ENCODE data around the gene DMBT1.
"Not testable (repeated sequence)": the region's sequence is repeated elsewhere in the genome, so short reads cannot be mapped to it uniquely, and the experiment has no call there.

DMBT1 gene

DNA sequence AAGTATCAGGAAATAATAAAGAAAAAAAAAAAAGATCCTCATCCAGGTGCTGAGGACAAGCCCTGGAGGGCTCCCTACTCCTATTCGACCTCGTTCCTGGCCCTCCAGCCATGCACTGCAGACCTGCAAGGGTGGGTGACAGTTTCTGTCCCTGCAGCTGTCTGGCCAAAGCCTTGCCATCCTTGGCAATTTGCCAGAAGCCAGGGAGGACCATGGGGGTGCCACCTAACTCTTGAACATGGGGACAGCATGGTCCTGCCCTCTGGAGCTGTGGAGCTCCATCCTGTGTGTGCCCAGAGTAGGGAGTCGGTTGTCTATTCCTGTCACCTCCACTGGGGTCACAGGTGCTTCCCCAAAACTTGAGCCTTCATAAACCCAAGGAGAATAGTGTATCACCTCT is 27.8 kb downstream of the DMBT1 start:
- DNase-seq, result no peak

DNA sequence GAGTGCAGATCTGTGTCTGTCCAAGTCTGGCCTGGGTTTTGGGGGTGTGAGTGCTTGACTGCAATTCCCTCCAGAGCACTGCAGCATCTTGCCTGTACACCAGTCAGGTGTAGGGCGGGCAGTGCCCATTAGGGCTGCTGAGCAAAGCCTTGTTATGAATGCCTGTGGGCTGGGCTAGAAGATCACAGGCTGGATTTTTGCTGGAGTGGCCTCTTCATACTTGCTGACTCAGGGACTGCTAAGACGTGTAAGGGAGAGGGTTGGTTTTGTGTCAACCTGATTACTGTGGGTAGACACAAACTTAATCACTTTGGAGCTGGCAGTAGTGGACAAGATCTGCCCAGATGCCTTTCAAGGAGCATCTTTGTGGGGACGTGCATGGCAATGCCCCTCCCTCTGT is 29.6 kb downstream of the DMBT1 start:
- DNase-seq, result no peak

DNA sequence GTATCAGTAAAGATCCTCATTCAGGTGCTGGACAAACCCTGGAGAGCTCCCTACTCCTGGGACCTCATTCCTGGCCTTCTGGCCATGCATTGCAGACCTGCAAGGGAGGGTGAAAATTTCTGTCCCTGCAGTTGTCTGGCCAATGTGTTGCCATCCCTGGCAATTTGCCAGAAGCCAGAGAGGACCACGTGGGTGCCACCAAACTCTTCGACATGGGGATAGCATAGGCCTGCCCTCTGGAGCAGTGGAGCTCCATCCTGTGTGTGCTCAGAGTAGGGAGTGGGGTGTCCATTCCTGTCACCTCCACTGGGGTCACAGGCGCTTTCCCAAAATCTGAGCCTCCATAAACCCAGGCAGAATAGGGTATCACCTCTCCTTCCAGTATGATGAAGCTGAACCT is 31.2 kb downstream of the DMBT1 start:
- no peak for DNase-seq

DNA sequence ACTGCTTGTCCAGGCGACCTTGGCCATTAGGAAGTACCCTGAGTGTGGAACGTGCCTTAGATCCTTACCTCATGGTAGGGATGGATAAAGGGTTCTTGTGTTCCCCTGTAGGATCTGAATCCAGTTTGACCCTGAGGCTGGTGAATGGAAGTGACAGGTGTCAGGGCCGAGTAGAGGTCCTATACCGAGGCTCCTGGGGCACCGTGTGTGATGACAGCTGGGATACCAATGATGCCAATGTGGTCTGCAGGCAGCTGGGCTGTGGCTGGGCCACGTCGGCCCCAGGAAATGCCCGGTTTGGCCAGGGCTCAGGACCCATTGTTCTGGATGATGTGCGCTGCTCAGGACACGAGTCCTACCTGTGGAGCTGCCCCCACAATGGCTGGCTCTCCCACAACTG is 31.6 kb downstream of the DMBT1 start:
- DNase-seq, result no peak

DNA sequence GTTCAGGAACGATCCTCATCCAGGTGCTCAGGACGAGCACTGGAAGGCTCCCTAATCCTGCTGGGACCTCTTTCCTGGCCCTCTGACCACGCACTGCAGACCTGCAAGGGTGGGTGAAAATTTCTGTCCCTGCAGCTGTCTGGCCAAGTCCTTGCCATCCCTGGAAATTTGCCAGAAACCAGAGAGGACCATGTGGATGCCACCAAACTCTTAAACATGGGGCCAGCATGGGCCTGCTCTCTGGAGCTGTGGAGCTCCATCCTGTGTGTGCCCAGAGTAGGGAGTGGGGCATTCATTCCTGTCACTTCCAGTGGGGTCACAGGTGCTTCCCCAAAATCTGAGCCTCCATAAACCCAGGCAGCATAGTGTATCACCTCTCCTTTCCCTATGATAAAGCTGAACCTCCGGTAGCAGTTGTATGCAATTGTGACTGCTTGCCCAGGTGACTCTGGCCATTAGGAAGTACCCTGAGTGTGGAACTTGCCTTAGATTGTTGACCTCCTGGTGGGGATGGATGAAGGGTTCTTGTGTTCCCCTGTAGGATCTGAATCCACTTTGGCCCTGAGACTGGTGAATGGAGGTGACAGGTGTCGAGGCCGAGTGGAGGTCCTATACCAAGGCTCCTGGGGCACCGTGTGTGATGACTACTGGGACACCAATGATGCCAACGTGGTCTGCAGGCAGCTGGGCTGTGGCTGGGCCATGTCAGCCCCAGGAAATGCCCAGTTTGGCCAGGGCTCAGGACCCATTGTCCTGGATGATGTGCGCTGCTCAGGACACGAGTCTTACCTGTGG is 57.1 kb downstream of the DMBT1 start:
- DNase-seq, result no peak

DNA sequence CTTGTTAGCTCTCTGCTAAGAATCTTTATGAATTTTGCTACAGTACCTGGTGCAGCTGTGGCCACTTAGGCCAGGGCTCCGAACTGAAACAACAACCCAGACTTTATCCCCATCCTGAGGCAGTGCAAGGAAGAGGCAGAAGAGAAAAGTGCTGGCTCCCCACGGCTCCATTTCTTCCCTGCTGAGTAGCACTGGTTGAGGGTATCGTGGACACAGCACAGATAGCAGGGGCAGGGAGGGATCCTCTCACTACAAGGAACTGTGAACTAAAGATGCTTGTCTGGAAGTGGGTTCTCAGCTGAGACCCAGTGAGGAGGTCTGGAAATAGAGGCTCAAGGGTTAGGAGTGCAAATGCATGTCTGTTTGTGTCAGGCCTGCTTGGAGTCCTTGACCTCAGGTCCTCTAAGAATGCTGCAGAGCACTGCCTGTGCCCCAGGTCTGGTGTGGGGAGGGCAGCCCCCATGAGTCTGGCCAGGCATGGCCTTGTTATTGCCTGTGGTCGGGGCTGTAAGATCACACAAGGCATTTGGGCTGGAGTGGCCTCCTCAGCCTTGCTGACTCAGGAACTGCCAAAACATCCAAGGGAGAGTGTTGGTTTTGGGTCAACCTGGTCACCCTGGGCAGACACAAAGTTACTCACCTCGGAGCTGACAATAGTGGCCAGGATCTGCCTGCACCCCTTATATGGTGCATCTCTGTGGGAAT is 58.1 kb downstream of the DMBT1 start:
- DNase-seq, result no peak

DNA sequence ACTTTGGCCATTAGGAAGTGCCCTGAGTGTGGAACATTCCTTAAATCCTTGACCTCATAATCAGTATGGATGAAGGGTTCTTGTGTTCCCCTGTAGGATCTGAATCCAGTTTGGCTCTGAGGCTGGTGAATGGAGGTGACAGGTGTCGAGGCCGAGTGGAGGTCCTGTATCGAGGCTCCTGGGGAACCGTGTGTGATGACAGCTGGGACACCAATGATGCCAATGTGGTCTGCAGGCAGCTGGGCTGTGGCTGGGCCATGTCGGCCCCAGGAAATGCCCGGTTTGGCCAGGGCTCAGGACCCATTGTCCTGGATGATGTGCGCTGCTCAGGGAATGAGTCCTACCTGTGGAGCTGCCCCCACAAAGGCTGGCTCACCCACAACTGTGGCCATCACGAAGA is 60.4 kb downstream of the DMBT1 start:
- not testable (repeated sequence) for DNase-seq

DNA sequence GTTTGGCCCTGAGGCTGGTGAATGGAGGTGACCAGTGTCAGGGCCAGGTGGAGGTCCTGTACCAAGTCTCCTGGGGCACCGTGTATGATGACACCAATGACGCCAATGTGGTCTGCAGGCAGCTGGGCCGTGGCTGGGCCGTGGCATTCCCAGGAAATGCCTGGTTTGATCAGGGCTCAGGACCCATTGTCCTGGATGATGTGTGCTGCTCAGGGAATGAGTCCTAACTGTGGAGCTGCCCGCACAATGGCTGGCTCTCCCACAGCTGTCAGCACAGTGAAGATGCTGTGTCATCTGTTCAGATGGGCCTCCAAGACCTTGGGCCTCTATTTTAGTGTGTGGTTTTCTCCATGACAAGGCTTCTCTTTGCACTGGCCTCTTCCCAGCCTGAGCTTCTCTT is 64.0 kb downstream of the DMBT1 start:
- DNase-seq, result no peak

DNA sequence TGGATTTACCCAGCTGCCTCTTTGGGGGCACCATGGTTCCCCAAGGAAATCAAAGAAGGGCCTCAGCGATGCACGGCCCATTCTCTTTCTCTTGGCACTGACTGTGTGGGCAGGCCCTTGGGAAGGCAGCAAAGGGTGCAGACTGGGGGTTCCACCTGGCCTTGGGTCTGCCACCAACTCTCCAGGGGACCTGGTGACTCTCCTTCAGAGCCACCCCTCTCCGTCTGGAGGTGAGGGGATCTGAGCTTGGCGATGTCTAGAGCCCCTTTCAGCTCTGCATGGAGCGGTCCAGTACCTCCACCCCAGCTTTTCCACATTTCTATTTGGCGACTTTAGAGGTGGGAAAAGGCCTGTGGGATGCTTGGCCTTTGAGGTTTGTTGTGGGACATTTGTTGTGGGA is 70.0 kb downstream of the DMBT1 start:
- no peak for DNase-seq

DNA sequence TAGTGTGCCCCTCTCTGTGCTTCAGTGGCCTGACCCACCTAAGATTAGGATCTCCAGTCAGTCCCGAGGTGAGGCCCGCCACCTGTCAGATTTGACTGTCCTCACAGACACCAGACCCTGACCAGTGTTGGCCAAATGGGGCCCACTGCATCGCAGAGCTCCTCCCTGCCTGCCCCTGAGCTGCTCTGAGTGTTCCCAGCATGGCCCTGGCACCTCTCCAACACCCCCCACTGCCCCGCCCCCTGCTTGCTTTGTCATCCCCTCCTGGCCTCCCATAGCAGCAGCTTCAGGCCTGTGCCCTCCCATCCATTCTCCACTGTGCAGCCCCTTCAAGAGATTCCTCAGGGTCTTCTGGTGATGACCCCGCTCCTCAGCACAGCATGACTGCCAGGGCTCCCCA is 71.5 kb downstream of the DMBT1 start:
- no peak for DNase-seq

DNA sequence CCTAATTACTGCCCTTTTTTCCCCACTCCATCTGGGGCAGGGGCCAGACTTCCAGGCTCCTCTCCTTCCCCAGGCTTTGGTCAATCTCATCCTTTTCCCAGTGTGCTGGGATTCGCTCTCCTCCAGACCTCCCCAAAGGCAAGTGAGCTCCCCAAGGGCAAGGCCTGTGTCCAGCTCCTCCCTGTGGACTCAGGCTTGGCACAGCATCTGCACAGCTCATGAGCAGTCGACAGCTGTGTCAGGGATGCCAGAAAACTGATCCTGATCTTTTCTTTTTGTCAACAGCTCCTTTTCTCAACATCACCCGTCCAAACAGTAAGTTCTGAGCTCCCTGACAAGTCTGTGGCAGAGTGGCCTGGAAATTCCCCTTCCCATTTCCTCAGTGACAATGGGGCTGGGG is 72.0 kb downstream of the DMBT1 start:
- no peak for DNase-seq

DNA sequence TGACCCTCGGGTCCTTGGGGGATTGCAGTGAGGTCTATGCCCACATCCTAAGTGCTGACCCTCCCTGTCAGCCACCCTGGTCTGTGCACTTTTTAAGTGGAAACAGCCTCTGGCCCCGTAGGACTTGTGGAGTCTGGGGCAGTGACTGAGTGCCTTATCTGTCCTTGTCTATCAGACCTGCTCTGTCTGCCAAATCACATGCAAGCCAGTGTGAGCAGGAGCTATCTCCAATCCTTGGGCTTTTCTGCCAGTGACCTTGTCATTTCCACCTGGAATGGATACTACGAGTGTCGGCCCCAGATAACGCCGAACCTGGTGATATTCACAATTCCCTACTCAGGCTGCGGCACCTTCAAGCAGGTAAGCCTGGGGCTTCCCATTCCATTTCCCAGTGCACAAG is 76.4 kb downstream of the DMBT1 start:
- no peak for DNase-seq

DNA sequence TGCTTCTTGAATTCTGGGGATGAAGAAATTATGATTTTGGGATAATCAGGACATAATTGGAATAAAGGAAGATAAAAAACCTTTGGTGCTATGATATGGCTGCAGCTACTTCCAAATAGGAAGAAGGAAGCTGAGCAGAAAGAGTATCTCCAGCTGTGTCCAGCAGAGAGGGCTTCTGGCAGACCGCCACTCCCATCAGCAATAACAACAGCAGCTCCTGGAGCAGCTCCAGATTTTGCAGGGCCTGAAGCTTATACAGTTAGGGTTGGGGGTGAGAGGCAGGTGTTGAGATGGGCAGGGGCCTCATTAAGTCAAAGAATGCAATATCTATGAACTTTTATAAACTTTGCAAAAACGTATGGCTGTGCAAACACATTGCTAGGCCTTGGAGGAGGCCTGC is 76.8 kb downstream of the DMBT1 start:
- DNase-seq, result no peak

DNA sequence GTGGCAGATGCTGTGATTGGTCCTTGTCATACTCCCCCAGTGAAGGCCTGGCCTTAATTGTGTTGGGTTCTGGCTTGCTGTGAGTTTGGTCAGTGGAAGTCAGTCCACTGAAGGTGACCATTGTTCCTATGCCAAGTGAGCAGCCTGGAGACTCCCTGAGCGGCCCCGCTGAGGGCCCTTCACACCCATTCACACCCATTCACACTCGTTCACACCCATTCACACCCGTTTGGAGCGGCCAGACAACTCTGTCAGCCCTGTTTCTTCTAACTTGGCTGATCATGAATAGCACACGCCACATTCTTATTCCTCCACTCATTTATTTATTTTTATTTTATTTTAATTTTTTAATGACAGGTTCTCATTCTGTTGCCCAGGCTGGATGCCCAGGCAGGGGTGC is 77.6 kb downstream of the DMBT1 start:
- no peak for DNase-seq

DNA sequence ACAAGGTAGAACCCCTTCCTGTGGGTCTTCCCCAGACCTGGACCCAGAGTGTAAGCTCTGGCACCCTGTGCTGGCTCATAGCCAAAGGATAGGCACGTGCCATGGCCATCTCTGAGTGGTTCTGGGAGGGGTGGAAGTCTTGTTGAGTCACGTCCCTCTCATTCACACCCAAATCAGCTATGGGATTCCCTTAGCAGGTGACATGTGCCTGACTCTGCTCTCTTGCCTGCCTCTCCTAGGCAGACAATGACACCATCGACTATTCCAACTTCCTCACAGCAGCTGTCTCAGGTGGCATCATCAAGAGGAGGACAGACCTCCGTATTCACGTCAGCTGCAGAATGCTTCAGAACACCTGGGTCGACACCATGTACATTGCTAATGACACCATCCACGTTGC is 79.2 kb downstream of the DMBT1 start:
- no peak for DNase-seq

DNA sequence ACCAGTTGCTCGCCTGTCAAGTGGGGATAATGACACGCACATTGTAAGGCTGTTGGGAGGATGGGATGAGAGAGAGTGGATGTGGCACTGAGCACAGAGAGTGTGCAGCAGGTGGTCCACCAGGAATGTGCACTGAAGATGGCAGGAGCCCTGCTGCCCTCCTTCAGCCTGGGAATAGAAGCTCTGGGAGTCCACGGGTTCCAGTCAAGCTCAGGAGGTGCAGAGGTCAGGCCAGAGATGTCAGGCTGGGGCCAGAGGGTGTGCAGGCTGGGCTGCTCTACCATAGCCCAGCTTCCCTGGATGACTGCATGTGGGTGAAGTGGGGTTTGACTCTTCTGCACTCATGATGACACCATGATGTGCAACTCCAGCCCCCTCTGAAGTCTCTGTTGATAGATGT is 80.4 kb downstream of the DMBT1 start:
- no peak for DNase-seq

DNA sequence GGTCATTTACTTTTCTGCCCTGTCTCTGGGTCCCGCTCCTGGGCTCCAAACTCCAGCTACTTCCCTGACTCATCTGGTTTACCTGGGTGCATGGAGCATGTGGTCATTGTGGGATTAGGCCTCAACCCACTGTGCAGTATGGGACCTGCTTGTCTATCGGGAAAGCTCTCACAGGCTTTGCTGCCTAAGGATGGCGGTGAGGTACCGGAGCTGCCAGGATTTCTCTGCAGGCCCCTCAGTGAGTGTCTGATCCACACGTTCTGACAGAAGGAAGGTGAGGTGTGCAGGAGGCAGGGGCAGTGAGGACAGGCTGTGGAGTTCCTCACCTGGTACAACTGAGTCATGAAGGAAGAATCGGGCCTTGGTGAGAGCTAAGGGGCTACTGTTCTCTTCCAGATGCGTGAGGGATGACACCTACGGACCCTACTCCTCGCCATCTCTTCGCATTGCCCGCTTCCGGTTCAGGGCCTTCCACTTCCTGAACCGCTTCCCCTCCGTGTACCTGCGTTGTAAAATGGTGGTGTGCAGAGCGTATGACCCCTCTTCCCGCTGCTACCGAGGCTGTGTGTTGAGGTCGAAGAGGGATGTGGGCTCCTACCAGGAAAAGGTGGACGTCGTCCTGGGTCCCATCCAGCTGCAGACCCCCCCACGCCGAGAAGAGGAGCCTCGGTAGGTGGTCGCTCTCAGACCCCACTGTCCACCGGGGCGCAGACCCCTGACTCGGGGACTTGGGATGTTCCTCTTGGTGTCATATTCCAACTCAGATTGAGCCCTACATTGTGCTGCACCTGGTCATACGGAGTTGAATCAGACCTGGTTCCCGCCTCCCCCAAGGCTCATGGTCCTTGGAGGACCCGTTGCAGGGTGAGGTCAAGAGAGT is 82.4 kb downstream of the DMBT1 start:
- DNase-seq, result no peak

DNA sequence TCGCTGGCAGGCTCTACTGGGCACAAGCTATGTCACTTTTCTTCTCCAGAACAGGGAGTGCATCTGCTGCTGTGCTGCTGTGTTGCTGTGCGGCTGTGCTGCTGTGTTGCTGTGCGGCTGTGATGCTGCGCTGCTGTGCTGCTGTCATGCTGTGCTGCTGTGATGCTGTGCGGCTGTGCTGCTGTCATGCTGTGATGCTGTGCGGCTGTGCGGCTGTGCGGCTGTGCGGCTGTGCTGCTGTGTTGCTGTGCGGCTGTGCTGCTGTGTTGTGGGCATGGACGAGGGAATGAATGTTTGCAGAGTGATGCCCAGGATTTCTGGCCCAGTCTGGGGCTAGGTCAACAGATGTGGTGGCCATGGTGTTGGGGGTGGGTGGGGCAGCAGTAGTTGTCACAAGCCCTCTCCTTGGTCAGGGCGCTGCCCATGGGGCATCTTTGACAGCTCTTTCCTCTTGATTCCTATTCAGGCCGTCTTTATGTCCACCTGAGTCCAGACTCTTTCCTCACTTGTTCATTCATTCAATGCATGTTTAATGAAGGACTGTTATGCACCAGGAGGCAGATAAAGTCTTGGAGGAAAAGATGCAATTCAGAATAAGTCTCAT is 83.5 kb downstream of the DMBT1 start:
- no peak for DNase-seq

DNA sequence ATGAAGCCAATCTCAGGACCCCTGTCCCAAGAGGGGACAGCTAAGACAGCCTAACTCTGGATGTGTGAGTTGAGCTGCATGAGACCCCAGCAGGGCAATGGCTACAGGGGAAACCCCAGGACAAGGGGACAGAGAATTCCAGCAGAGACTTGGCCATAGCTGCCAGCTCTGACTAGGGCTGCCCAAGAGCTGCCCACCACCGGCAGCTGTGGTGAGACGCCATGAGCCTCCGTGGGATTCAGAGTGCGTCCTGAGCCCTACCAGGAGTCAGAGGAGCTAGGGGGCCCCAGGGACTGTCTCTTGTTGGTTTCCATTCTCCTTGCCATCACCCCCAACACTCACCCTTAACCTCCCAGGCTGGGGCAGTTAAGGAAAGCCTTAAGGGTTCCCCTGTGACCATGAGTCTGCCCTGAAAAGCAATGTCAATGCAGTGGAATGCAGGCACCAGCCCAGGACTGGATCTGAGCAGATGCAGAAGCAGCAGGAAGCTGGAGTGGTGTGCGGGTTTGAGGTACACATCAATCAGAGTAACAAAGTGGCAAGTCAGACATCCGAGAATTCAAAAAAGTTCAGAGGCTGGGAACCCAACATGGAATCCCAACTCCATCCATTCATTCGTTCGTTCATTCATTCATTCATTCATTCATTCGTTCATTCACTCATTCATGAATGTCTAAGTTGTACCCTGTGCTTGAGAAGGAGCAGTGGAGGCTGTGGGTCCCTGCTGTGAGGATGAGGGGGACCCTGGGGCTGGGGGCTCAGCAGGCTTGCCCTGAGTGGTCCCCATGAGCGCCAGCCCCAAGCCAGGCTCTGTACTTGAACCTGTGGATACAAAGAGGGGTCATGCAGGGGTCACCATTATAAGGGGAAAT is 86.2 kb downstream of the DMBT1 start:
- DNase-seq, result no peak

DNA sequence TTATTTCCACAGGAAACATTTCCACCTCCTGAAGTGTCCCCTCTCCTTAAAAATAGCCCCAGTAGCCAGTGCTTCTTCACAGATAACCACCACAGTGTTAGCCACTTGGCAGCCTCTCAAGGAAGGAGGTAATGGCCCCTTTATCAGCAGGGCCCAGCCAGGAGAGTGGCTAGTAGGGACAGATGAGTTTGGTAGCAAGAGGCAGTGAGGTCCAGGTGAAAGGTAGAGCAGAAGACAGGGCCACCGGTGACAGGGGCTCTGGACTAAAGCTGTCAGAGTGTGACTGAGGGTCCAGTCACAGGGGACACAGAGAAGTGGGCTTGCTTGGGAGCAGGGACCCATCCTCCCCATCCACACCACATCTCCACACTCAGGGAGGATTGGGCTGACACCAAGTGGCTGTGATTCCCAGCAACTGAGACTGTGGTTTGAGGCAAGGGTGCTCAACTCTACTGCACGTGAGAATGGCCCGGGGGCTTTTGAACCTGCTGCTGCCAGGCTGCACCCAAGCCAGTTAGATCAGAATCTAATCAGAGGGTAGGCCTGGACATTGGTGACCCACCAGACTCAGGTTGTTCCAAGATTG is 86.9 kb downstream of the DMBT1 start:
- DNase-seq, result no peak

DNA sequence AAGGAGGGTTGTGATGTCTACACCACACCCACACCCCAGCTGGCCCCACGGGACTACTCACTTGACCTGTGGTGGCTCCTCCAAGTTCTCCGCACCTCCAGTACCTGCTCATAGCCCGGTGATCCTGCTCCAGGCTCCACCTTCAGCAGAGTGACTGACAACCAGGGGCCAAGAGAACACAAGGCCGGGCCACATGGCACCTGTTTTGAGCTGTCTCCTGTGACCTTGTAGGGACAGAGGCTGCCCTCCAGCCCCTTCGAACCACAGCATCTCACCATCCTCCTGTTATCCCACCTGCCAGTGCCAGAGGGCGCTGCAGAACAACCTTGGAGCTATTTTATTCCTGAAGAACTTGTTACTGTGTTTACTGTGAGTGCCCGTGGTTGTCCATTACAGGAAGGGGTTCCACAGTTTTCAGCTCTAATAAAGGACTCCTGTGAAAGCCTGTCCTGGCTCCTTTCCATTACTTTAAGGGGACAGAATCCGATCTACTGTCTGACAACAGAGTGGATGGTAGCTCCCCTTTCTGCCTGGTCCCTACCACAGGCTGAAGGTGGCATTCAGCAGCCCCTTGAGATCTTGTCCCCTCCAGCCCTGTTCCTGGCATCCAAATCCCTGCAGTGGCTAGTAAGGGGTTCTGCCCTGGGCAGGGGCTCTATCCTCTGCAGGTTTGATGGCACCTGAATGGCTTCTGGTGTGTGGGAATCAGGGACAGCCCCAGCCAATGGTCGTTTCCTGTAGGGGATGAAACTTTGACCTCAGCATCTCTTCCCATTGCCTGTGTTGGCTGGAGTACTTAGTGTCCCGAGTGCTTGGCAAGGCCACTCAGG is 88.3 kb downstream of the DMBT1 start:
- peak; percentile 9 to 19 for DNase-seq

Data from inflammatory macrophage (primary cell).